ENCODE results near the gene TTLL9.

The TTLL9 gene

DNA sequence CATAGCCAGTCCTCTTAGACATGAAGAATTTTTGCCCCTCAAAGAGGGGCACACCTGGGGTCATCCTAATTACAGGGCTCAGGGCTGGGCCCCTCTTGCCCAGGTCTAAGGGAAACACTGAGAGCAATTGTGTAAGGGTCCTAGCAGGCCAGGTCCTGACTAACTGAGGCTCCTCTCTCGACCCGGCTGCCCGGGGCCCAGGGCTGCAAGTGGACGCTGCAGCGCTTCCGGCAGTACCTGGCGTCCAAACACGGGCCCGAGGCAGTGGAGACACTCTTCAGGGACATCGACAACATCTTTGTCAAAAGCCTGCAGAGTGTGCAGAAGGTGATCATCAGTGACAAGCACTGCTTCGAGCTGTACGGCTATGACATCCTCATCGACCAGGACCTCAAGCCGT lies 64.1 kb downstream of the TTLL9 start:
- H3K4me3 ChIP-seq (replicated peaks; ENCODE audit: low read depth, low read length), result no peak overlapping the region
- TF ChIP-seq, protein P1, sequence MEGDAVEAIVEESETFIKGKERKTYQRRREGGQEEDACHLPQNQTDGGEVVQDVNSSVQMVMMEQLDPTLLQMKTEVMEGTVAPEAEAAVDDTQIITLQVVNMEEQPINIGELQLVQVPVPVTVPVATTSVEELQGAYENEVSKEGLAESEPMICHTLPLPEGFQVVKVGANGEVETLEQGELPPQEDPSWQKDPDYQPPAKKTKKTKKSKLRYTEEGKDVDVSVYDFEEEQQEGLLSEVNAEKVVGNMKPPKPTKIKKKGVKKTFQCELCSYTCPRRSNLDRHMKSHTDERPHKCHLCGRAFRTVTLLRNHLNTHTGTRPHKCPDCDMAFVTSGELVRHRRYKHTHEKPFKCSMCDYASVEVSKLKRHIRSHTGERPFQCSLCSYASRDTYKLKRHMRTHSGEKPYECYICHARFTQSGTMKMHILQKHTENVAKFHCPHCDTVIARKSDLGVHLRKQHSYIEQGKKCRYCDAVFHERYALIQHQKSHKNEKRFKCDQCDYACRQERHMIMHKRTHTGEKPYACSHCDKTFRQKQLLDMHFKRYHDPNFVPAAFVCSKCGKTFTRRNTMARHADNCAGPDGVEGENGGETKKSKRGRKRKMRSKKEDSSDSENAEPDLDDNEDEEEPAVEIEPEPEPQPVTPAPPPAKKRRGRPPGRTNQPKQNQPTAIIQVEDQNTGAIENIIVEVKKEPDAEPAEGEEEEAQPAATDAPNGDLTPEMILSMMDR (IDR thresholded peaks at IDR 0.05; ENCODE audit: low read length, missing control alignments), result no peak
- DNase-seq (ENCODE audit: low read depth), result no peak

DNA sequence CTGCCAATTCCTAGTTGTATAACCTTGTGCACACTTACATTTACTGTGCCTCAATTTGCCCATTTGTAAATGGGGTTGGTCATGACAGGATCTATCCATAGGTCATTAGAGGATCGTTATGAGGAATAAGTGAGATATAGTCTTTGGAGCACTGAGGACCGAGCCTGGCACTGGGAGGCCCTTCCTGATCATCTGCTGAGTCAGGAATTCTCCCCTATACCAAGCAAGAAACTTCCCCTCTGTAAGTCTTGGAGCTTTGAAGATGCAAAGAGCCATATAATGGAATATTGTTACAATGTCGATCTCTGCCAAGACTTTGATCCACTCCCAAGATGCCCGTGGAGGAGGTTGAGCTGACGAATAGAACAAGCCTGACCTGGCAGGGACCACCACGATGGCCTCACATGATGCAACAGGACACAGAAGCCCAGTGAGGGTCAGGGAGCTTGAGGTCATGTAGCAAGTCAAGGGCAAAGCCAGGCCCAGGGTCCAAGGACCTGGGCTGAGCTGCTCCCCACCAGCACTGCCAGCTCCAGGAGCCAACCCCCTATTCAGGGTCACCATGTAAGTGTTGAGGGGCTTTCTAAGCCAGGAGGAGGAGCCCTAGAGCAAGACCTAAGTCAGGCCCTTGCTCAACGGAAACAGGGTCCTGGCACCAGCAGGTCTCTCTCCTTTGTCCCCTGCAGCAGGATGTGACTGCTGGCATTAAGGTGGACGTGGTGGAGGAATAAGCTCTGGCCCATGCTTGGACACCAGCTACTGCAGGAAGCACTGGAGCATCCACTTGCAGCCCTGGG lies 64.7 kb downstream of the TTLL9 start:
- TF ChIP-seq, protein P1 (IDR thresholded peaks at IDR 0.05; ENCODE audit: low read length, missing control alignments), result no peak
- DNase-seq (ENCODE audit: low read depth), result no peak
- no peak overlapping the region for H3K4me3 ChIP-seq (replicated peaks; ENCODE audit: low read depth, low read length)

DNA sequence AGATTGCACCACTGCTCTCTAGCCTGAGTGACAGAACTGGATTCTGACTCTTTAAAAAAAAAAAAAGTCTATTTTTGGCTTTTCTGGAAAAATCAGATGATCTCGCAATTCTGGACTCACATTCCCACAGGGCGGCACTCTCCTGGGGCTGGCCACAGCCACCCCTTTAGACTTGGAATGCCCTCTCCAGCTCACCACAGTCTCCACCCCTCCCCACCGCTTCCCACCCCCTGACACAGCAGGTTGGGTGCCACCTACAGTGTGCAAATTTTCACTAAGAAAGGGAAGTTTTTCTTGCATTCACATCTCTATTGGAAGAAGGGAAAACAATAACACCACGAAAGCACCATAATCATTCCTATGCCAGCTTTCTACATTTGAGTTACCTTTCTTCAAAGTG lies 66.0 kb downstream of the TTLL9 start:
- H3K4me3 ChIP-seq (replicated peaks; ENCODE audit: low read depth, low read length), result no peak overlapping the region
- TF ChIP-seq, protein P1 (IDR thresholded peaks at IDR 0.05; ENCODE audit: low read length, missing control alignments), result no peak
- DNase-seq (ENCODE audit: low read depth), result no peak

DNA sequence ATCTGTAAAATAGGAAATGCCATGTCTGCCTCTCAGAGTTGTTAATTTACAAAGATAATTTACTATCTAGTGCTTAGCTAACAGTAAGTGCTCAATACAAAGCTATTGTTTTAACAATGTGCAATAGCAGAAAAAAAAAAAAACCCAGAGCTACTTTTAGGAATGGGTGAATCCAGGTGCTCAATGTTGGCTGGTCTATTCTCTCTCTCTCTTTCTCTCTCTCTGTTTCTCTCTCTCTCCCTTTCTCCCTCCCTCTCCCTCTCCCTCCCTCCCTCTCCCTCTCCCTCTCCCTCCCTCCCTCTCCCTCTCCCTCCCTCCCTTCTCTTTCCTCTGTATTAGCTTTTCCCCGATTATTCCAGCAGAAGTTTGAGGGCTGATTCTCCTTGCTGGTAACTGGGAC lies 67.4 kb downstream of the TTLL9 start:
- TF ChIP-seq, protein P1 (IDR thresholded peaks at IDR 0.05; ENCODE audit: low read length, missing control alignments), result no peak
- no peak overlapping the region for H3K4me3 ChIP-seq (replicated peaks; ENCODE audit: low read depth, low read length)
- no peak for DNase-seq (ENCODE audit: low read depth)

DNA sequence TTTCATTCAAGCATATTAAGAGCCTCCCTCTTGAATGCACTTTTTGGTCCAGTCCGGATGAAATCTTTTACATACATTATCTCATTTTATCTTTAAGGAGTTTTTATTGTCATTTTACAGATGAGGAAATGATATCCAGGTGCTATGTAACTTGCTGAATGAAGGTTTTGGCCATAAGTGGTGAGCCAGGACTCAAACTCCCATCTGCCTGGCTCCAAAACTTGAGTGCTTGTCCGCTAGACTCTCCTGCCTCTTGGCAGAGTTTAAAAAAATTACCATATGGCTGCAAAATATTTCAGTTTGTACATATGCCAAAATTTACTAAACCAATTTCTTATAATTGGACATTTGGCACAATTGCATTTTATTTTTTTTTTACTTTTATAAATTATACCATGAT lies 69.2 kb downstream of the TTLL9 start:
- DNase-seq (ENCODE audit: low read depth), result no peak
- TF ChIP-seq, protein P1 (IDR thresholded peaks at IDR 0.05; ENCODE audit: low read length, missing control alignments), result no peak
- no peak overlapping the region for H3K4me3 ChIP-seq (replicated peaks; ENCODE audit: low read depth, low read length)

DNA sequence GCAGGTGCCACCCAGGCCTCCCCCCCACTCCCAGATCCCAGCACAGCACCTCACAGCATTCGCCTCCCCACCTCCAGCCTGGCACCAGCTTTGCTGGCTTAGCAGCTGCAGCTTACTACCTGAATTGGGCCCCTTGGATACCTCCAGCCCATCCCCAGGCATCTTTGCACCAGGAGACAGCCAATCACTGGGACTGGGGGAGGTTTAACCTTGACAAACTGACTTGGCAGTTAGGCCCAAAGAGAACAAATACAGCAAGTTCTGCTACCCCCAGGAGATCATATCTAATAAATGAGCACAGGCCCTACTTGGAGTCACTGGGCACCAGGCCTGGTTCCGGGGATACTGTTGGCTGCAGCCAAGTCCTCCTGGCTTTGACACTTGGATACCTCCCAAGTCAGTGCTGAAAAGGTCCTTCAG lies 72.6 kb downstream of the TTLL9 start:
- no peak overlapping the region for H3K4me3 ChIP-seq (replicated peaks; ENCODE audit: low read depth, low read length)
- no peak for DNase-seq (ENCODE audit: low read depth)
- TF ChIP-seq, protein P1 (IDR thresholded peaks at IDR 0.05; ENCODE audit: low read length, missing control alignments), result no peak

DNA sequence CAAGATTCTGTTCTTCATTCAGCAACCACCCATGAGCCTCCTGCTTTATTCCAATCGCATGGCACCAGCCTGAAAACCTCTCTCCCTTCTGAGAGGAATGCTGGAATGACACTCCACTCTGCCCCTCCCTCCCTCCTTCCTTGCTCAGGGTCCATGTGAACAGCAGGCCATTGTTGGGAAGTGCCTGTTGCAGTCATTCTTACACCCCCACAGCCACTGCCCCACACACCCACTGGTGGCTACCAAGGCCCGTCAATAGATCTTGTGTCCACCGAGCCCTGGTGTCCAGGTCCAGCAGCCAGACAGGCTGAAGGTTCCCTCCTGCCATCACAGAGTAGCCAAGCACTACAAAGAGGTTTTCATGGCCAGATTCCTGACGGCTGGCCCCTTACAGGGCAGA lies 74.9 kb downstream of the TTLL9 start:
- no peak overlapping the region for H3K4me3 ChIP-seq (replicated peaks; ENCODE audit: low read depth, low read length)
- DNase-seq (ENCODE audit: low read depth), result no peak
- TF ChIP-seq, protein P1 (IDR thresholded peaks at IDR 0.05; ENCODE audit: low read length, missing control alignments), result no peak
